HL-60 (cell line): Measurements from ENCODE around the gene LAMA3.

Source experiments
- DNase-seq, 2 experiments: peaks; one replicate each; pipeline ENCODE4 v3.0.0-alpha.2; 2010 to 2020; ENCODE audit warnings: low read depth in 1 of 2, low spot score in 1 of 2
- H3K27ac ChIP-seq: fragments of 250-450 bp; sonication (Bioruptor Pico); replicated peaks from 2 replicates; pipeline ENCODE4 v1.5.1; 2020; ENCODE audit warnings: mild to moderate bottlenecking, moderate library complexity
- H3K27me3 ChIP-seq: fragments of 250-450 bp; sonication (Bioruptor Pico); 2 replicates; pipeline ENCODE4 v1.5.1; 2021; ENCODE audit warnings: mild to moderate bottlenecking, moderate library complexity; ENCODE audit not compliant: insufficient read depth, poor library complexity, severe bottlenecking
- H3K4me3 ChIP-seq: replicated peaks from 2 replicates; pipeline ENCODE4 v1.5.1; 2011; ENCODE audit warnings: mild to moderate bottlenecking, control low read depth, low read length; ENCODE audit not compliant: insufficient read depth
- CTCF ChIP-seq: IDR thresholded peaks from one replicate; pipeline ENCODE4 v1.5.1; 2011; ENCODE audit warnings: low read length, control low read depth, inconsistent platforms; ENCODE audit not compliant: insufficient read depth
- GABPA ChIP-seq: IDR thresholded peaks from 2 replicates; pipeline ENCODE4 v1.6.1; 2012; ENCODE audit warnings: low read depth
- POLR2AphosphoS5 ChIP-seq: IDR thresholded peaks from 2 replicates; pipeline ENCODE4 v1.6.1; 2012; ENCODE audit warnings: low read depth
- SPI1 ChIP-seq: IDR thresholded peaks from 2 replicates; pipeline ENCODE4 v1.6.1; 2012; ENCODE audit warnings: low read depth, mild to moderate bottlenecking, borderline replicate concordance
- TF ChIP-seq, protein P1 (sequence below): IDR thresholded peaks from 2 replicates; pipeline ENCODE4 v1.6.1; 2012; ENCODE audit warnings: low read depth; ENCODE audit not compliant: insufficient replicate concordance

Gene LAMA3

GRCh38 chr18:23825496-23825895 is 136.2 kb downstream of the LAMA3 start:
- peaks cover 10% of the 10 kb centered on the region for H3K27me3 ChIP-seq
- H3K27ac ChIP-seq, result no peak overlapping the region
- H3K4me3 ChIP-seq, result no peak overlapping the region
- TF ChIP-seq GABPA, result no peak
- TF ChIP-seq, protein P1, sequence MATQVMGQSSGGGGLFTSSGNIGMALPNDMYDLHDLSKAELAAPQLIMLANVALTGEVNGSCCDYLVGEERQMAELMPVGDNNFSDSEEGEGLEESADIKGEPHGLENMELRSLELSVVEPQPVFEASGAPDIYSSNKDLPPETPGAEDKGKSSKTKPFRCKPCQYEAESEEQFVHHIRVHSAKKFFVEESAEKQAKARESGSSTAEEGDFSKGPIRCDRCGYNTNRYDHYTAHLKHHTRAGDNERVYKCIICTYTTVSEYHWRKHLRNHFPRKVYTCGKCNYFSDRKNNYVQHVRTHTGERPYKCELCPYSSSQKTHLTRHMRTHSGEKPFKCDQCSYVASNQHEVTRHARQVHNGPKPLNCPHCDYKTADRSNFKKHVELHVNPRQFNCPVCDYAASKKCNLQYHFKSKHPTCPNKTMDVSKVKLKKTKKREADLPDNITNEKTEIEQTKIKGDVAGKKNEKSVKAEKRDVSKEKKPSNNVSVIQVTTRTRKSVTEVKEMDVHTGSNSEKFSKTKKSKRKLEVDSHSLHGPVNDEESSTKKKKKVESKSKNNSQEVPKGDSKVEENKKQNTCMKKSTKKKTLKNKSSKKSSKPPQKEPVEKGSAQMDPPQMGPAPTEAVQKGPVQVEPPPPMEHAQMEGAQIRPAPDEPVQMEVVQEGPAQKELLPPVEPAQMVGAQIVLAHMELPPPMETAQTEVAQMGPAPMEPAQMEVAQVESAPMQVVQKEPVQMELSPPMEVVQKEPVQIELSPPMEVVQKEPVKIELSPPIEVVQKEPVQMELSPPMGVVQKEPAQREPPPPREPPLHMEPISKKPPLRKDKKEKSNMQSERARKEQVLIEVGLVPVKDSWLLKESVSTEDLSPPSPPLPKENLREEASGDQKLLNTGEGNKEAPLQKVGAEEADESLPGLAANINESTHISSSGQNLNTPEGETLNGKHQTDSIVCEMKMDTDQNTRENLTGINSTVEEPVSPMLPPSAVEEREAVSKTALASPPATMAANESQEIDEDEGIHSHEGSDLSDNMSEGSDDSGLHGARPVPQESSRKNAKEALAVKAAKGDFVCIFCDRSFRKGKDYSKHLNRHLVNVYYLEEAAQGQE, result no peak
- no peak for TF ChIP-seq SPI1
- TF ChIP-seq POLR2AphosphoS5, result no peak
- no peak for TF ChIP-seq CTCF
- no peak for DNase-seq

DNA sequence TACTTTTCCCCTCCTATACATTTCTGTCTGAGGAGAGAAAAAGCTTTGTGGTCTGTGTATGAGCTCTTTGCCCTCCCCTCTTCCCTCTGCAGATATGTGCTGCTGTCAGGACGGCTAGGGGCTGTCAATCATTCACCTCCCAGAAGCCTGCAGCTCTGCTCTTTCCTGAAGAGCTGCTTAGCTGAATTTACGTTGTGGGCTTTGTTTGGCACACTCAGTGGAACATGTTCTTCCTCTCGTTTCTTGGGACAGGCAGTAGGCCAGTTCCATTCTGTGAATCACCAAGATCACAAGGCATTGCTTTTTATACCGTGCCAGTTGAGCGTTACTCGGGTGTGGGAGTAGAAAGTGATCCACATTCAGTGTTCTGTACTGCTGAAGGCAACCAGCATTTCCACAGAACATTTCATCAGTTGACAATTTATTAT is 136.7 kb downstream of the LAMA3 start:
- Histone ChIP-seq H3K4me3 (no peak overlapping the region), H3K27me3 (peaks cover 10% of the 10 kb centered on the region), H3K27ac (no peak overlapping the region)
- no peak for TF ChIP-seq GABPA
- no peak for TF ChIP-seq POLR2AphosphoS5
- no peak for TF ChIP-seq SPI1
- TF ChIP-seq, protein P1, result no peak
- no peak for TF ChIP-seq CTCF
- DNase-seq, result no peak

DNA sequence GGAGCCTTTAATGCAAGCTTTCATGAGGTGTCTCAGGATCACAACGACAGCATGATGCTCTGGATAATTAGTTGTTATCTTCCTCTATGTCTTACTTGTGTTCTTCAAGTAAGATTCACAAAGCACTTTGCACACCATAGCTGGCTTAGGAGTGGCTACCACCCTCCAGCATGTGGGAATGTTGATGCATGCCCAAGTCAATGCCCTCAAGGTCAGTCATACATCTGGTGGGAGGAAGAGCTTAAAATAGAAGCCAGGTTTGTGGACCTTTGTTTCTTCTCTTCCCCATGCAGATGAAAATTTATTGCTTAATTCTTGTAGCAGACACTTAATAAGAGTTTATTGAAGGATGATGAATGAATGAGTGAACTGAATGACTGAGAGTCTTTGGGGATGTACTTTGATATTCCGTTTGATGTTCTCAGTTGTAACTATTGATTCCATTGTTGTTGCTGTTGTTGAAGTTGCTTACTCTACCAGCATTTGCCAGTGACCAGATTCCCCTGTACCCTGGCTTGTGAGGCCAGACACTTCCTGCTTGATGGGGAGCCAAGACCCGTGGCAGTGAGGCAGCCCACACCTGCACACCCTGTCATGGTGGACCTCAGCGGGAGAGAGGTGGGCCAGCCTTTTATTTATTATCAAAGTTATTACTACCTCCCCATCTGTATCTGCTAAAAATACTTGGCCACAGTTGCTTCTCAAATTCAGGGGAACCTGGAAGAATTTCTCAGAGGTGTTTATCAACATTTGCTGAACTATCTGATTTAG is 137.8 kb downstream of the LAMA3 start:
- Histone ChIP-seq H3K27ac (no peak overlapping the region), H3K4me3 (no peak overlapping the region), H3K27me3 (peaks cover 6% of the 10 kb centered on the region)
- TF ChIP-seq SPI1 (no peak), GABPA (no peak), POLR2AphosphoS5 (no peak), CTCF (no peak)
- TF ChIP-seq, protein P1, result no peak
- no peak for DNase-seq
